Non-pigmented ciliary epithelial cell (primary cell): Measurements from ENCODE around the gene CCDC149.

Source experiments
- DNase-seq: peaks from one replicate; pipeline ENCODE4 v3.0.0-alpha.2; 2010; ENCODE audit warnings: low read depth

CCDC149 gene

DNA sequence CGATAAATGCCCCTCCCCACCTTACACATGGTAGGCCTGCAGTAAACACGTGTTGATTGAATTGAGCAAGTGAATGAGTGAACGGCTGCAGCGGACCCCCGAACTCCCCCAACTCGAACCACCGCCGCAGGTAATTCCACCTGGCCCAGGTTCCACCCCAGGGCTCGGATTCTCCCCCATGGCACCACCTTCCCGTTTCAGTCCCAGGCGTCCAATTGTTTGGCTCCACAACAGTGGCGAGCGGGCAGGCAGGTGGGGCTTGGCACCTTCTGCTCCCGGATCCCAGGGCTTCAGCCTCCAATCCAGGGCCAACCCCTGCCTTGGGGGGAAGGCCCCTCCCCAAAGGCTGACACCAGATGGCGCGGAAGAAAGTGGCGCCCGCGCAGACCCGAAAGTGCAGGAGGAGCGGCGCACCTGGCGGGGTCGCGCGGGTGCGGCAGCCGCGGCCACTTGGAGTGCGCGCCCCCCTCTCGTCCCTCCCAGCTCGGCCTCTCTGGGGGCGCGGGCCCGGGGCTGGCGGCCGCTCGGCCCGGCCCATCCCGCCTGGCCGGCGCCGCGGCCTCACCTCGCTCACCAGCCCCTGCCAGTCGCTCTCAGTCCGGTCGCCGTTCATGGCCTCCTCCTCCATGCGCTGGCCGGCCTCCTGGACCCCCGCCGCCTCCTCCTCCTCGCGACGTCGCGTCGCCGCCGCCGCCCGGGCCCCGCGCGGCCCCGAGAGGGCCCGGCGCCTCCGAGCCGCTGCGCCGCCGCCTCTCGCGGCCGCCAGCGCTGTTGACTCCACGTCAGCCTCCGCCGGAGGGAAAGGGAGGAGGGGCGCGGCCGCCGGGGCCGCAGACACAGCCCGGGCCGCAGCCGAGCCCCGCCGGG lies at the start of gene CCDC149:
Gene CCDC149, minus strand, starts transcription at position 791 of the 867 bp plus-strand sequence. Its CDS starts 178 bp downstream, at position 613.
- no peak for DNase-seq

GRCh38 chr4:24957886-24958285 lies 45.0 kb upstream of the CCDC149 start:
- no peak for DNase-seq

- DNase-seq: no peak
Measured at GRCh38 chr4:24956763-24957162, 43.9 kb upstream of the CCDC149 start.

DNA sequence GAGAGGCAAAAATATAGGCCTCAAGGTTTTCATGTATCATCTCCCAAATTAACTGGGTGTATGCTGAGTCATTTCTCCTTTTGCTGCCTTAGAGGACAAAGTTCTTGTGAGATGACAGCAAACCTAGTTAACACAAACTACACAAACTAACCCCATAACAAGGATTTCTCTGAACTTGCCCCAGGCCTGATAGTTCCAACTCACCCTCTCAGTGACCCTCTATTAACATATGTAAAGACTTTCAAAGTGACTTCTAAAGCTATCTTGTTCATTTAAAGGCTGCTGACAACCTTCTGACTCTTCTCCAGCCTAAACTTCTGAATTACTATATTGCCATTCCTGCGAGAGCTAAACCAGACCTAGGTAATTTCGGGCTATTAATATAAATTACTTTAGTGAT lies 43.2 kb upstream of the CCDC149 start:
- DNase-seq: no peak

GRCh38 chr4:24952667-24953066 lies 39.8 kb upstream of the CCDC149 start:
- no peak for DNase-seq

- DNase-seq: no peak
Measured at GRCh38 chr4:24949970-24950369, 37.1 kb upstream of the CCDC149 start.

DNA sequence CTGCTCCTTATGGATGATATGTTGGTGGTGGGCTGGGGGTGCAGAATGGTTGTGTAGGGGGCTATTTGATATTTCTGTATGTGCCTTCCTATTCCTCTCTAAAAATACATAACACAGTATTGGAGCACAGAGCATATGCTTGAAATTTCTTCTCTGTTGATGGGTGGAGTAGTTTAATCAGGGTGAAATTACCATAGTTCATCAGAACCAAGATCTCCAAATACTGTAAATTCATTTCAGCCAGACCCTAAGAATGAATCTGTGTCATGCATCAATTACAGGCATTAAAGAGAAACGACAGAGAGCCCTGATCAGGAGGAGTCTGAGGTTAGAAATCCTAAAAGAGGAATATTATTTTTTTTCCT lies 25.1 kb upstream of the CCDC149 start:
- DNase-seq: no peak

GRCh38 chr4:24937176-24937916 lies 24.5 kb upstream of the CCDC149 start:
- no peak for DNase-seq

GRCh38 chr4:24935856-24936255 lies 23.0 kb upstream of the CCDC149 start:
- DNase-seq: no peak

DNA sequence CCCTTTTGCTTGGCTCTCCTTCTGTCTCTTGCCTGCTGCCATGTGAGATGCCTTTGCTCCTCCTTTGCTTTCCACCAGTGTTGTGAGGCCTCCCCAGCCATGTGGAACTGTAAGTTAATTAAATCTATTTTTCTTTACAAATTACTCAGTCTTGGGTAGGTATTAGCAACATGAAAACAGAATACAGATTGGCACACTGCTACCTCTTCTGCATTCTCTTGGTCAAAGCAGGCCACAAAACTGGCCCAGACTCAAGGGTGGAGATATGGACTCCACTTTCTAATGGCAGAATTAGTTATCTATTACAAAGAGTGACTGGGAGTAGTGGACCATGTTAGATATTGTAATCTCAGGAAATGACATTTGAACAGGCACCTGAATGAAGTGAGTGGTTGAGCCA lies 21.5 kb upstream of the CCDC149 start:
- no peak for DNase-seq

DNA sequence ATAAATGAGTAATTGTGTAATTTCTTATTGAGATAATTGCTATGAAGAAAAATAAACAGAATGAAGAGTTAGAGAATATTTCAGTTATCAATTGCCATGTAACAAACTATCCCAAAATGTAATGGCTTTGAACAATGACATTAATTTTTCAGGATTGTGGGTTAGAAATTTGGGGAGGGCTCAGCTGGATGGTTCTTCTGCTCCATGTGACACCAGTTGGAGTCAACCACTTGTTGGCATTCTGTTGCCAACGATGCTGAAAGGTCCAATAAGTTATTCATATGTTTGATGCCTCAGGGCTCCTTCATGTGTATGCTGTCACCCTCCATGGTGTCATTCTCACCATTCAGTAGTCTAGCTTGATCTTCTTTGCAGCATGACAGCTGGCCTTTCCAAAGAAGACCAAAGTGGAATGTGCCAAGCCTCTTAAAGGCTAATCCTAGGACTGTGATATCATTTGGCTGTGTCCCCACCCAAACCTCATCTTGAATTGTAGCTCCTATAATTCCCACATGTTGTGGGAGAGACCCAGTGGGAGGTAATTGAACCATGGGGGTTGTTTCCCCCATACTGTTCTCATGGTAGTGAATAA lies 20.9 kb upstream of the CCDC149 start:
- no peak for DNase-seq

- no peak for DNase-seq
Measured at GRCh38 chr4:24932515-24933225, 19.8 kb upstream of the CCDC149 start.

GRCh38 chr4:24930151-24930550 lies 17.3 kb upstream of the CCDC149 start:
- no peak for DNase-seq

DNA sequence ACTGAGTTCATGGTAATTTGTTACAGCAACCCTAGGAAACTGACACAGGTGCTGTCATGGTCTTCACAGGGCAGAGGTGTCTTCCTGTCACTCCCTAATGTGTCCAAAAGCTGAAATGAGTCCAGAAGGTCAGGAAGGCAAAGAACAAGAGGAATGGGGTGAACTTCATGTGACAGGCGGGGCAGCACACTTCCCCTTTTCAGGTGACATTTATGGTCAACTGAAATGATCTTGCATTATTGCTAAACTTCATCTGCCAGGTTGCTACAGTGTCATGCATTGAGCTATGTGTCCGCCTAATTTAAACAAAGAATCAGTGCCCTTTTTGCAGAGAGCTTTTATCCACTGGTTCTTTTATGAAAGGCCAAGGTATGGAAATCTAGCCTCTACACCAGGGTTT lies 15.9 kb upstream of the CCDC149 start:
- DNase-seq: no peak

- no peak for DNase-seq
Measured at GRCh38 chr4:24927049-24927448, 14.2 kb upstream of the CCDC149 start.

DNA sequence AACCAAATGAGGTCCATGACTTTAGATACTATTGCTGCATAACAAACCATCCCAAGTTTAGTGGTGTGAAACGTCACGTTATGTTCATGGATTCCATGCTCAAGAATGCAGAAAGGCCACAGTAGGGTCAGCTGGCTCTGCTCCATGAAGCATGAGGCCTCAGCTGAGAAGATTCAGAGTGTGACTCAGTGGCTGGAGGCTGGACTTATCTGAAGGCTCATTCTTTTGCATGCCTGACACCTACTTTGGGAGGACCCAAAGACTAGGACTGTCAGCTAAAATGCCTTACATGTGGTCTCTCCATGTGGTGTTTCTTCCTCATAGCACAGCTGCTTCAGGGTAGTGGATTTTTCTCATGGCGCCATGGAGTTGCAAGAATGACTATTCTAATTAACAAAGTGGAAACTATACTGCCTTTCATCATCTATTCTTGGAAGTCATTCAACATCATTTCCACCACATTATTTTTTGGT lies 11.5 kb upstream of the CCDC149 start:
- peak; percentile 98 for DNase-seq

GRCh38 chr4:24923550-24923949 lies 10.7 kb upstream of the CCDC149 start:
- no peak for DNase-seq

GRCh38 chr4:24923002-24923401 lies 10.2 kb upstream of the CCDC149 start:
- no peak for DNase-seq

DNA sequence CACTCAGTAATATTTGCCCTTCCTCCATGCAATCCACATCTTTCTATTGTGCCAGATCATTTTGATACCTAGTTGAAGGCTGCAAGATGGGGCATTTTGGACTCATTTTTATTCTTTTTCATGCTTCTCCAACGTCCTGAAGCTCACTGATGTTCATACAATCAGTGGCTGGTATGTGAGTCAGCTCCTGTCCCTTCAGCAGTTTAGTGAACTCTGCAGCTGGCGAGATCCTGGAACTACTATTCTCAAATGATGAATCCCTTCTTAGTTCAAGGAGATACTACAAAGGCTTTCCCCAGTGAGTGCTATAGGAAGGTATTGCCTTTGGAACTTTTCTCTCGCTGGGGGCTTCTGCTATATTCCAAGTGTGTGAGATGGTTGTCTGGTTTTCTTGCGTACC lies 9.6 kb upstream of the CCDC149 start:
- DNase-seq: no peak

- DNase-seq: no peak
Measured at GRCh38 chr4:24921491-24921890, 8.6 kb upstream of the CCDC149 start.

DNA sequence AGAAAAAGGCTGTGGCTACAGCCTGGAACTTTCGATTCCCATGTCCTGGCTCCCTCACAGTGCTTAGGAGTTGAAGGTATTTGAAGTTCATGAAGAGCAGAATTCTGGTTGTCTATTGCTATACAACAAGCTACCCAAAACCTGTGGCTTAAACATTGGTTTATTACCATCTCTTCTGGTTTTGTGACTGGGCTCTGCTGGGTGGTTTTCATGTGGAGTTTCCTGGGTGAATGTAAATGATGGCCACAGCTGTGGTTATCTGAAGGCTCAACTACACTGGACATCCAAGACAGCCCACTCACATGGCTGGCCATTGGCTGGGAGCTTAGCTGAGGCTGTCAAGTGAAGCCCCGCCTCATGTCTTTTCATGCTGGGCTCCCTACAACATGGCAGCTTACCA lies 7.2 kb upstream of the CCDC149 start:
- no peak for DNase-seq
